K562 (cell line): ENCODE data around the gene SPATA32. TPM values are rescaled to one million over a fixed set of nuclear protein-coding genes. Genes with fewer than 3 reads are reported as not detected.

Experiments
- BACH1 ChIP-seq: fragments of 200-800 bp; sonication (Bioruptor generic); IDR thresholded peaks from 2 replicates; pipeline ENCODE4 v1.6.1; 2016; ENCODE audit warnings: missing genetic modification characterization, missing compliant biosample characterization
- CSDE1 ChIP-seq, 2 experiments: fragments of 450-650 bp; IDR thresholded peaks; 2 replicates each; pipeline ENCODE4 v1.6.1; 2016; ENCODE audit warnings: mild to moderate bottlenecking in 1 of 2
- DIDO1 ChIP-seq: fragments of 450-650 bp; IDR thresholded peaks from 2 replicates; pipeline ENCODE4 v1.6.1; 2016; ENCODE audit warnings: low read depth, missing biosample characterization, missing genetic modification characterization
- E2F1 ChIP-seq: sonication (generic); formaldehyde crosslinking; IDR thresholded peaks from 2 replicates; pipeline ENCODE4 v1.8.1; 2023; ENCODE audit warnings: mild to moderate bottlenecking, missing genetic modification reagents, moderate library complexity
- E2F3 ChIP-seq: fragments of 250-450 bp; sonication (Bioruptor Pico); IDR thresholded peaks from 2 replicates; pipeline ENCODE4 v1.4.0; 2020; ENCODE audit warnings: mild to moderate bottlenecking
- ELF1 ChIP-seq: fragments of 200-800 bp; sonication (Bioruptor generic); IDR thresholded peaks from 2 replicates; pipeline ENCODE4 v1.6.1; 2016; ENCODE audit warnings: missing genetic modification characterization, missing compliant biosample characterization
- ETS2 ChIP-seq: IDR thresholded peaks from 2 replicates; pipeline ENCODE4 v1.6.1; 2016; ENCODE audit warnings: borderline replicate concordance, missing genetic modification characterization, mild to moderate bottlenecking, moderate library complexity, missing compliant biosample characterization; ENCODE audit not compliant: poor library complexity, severe bottlenecking
- FOXK1 ChIP-seq: sonication (generic); formaldehyde crosslinking; IDR thresholded peaks from 2 replicates; pipeline ENCODE4 v1.8.0; 2022; ENCODE audit warnings: missing genetic modification reagents, mild to moderate bottlenecking, borderline replicate concordance
- KDM4B ChIP-seq, 2 experiments: fragments of 450-650 bp in 1 of 2; sonication (generic) in 1 of 2; IDR thresholded peaks; 2 replicates each; pipeline ENCODE4 v1.6.1; 2016 to 2017; ENCODE audit warnings: borderline replicate concordance in 2 of 2, antibody characterized with exemption in 1 of 2, low read depth in 1 of 2, mild to moderate bottlenecking in 1 of 2
- KHSRP ChIP-seq: fragments of 450-650 bp; IDR thresholded peaks from 2 replicates; pipeline ENCODE4 v1.6.1; 2017
- KLF16 ChIP-seq: IDR thresholded peaks from 2 replicates; pipeline ENCODE4 v1.6.1; 2016; ENCODE audit warnings: antibody characterized with exemption
- KLF6 ChIP-seq: fragments of 250-450 bp; sonication (Bioruptor Pico); IDR thresholded peaks from 2 replicates; pipeline ENCODE4 v1.4.0; 2020; ENCODE audit warnings: mild to moderate bottlenecking, moderate library complexity, borderline replicate concordance
- MTA3 ChIP-seq: fragments of 450-650 bp; formaldehyde crosslinking; IDR thresholded peaks from 2 replicates; pipeline ENCODE4 v1.6.1; 2017; ENCODE audit warnings: mild to moderate bottlenecking, borderline replicate concordance
- MYC ChIP-seq, 2 experiments: fragments of 250-450 bp in 1 of 2; sonication (Bioruptor Pico) in 1 of 2; IDR thresholded peaks; 2 replicates each; pipeline versions ENCODE4 v1.5.1 to v1.6.1; 2012 to 2021; ENCODE audit warnings: low read depth in 2 of 2, borderline replicate concordance in 1 of 2, improper control_type of control experiment in 1 of 2, low read length in 1 of 2, mild to moderate bottlenecking in 1 of 2, moderate library complexity in 1 of 2
- NCOA4 ChIP-seq: fragments of 450-650 bp; IDR thresholded peaks from 2 replicates; pipeline ENCODE4 v1.6.1; 2018; ENCODE audit warnings: mild to moderate bottlenecking; ENCODE audit not compliant: partially characterized antibody
- NCOR1 ChIP-seq: fragments of 450-650 bp; IDR thresholded peaks from 2 replicates; pipeline ENCODE4 v1.6.1; 2016; ENCODE audit warnings: mild to moderate bottlenecking, moderate library complexity
- PHTF2 ChIP-seq: fragments of 250-450 bp; sonication (Bioruptor Pico); IDR thresholded peaks from 2 replicates; pipeline ENCODE4 v1.5.0; 2021; ENCODE audit warnings: mild to moderate bottlenecking
- PML ChIP-seq: IDR thresholded peaks from 2 replicates; pipeline ENCODE4 v1.6.1; 2012; ENCODE audit warnings: low read length, inconsistent platforms
- RBM15 ChIP-seq: fragments of 200-400 bp; formaldehyde crosslinking; IDR thresholded peaks from 2 replicates; pipeline ENCODE4 v1.6.1; 2018; ENCODE audit warnings: mild to moderate bottlenecking, low read length, moderate library complexity; ENCODE audit not compliant: insufficient read depth
- SOX6 ChIP-seq: fragments of 450-650 bp; IDR thresholded peaks from 2 replicates; pipeline ENCODE4 v1.6.1; 2014; ENCODE audit warnings: mild to moderate bottlenecking
- SREBF2 ChIP-seq: sonication (generic); formaldehyde crosslinking; IDR thresholded peaks from 2 replicates; pipeline ENCODE4 v1.4.0; 2020; ENCODE audit warnings: mild to moderate bottlenecking, missing genetic modification reagents
- SRSF1 ChIP-seq: fragments of 200-400 bp; formaldehyde crosslinking; IDR thresholded peaks from 2 replicates; pipeline ENCODE4 v1.6.1; 2017; ENCODE audit warnings: mild to moderate bottlenecking, low read depth, low read length, moderate library complexity
- TSC22D4 ChIP-seq: fragments of 450-650 bp; IDR thresholded peaks from 2 replicates; pipeline ENCODE4 v1.6.1; 2016; ENCODE audit warnings: missing genetic modification characterization, missing biosample characterization, control low read depth
- ZBED1 ChIP-seq: IDR thresholded peaks from 2 replicates; pipeline ENCODE4 v1.6.1; 2014
- ZFP30 ChIP-seq: fragments of 250-450 bp; sonication (Bioruptor Pico); IDR thresholded peaks from 2 replicates; pipeline ENCODE4 v1.8.0; 2022; ENCODE audit warnings: moderate library complexity, mild to moderate bottlenecking, inconsistent platforms, borderline replicate concordance
- ZKSCAN1 ChIP-seq: fragments of 150-350 bp; IDR thresholded peaks from 2 replicates; pipeline ENCODE4 v1.6.1; 2016; ENCODE audit warnings: low read depth, low read length
- ZNF197 ChIP-seq: fragments of 200-800 bp; sonication (Bioruptor generic); IDR thresholded peaks from 2 replicates; pipeline ENCODE4 v1.6.1; 2016; ENCODE audit warnings: low read depth, missing genetic modification characterization, missing compliant biosample characterization
- ZNF431 ChIP-seq: sonication (generic); formaldehyde crosslinking; IDR thresholded peaks from 2 replicates; pipeline ENCODE4 v1.8.0; 2022; ENCODE audit warnings: mild to moderate bottlenecking, missing genetic modification reagents
- ZNF707 ChIP-seq: fragments of 250-450 bp; sonication (Bioruptor Pico); conservative IDR thresholded peaks from 2 replicates; pipeline ENCODE4 v1.8.0; 2022; ENCODE audit warnings: inconsistent platforms, mild to moderate bottlenecking, moderate library complexity
- ZNF780A ChIP-seq: fragments of 250-450 bp; sonication (Bioruptor Pico); IDR thresholded peaks from 2 replicates; pipeline ENCODE4 v1.5.0; 2021; ENCODE audit warnings: mild to moderate bottlenecking
- polyA plus RNA-seq, 8 experiments: library from polyadenylated mRNA; depleted of rRNA in 4 of 8; stranded (reverse) in 5 of 8; unstranded in 3 of 8; fragments of >200 nt; fragmentation: Nextera tagmentation in 2 of 8; fragmentation: Illumina TruSeq in 1 of 8; extraction: Ambion mirVana in 2 of 8; extraction: Trizol in 1 of 8; gene quantifications; 2 replicates each; pipeline versions ENCODE4 v1.2.1 to v1.2.3, GENCODE V29; 2011 to 2014; ENCODE audit warnings: inconsistent platforms in 1 of 8, missing spikeins in 1 of 8
- total RNA-seq, 7 experiments: library from RNA; depleted of rRNA in 6 of 7; stranded (reverse); fragments of >200 nt in 6 of 7; fragmentation: Illumina TruSeq in 2 of 7; extraction: Trizol in 2 of 7; gene quantifications; 2 replicates each; pipeline versions ENCODE4 v1.2.1 to v1.2.3, GENCODE V29; 2011 to 2021; ENCODE audit warnings: low replicate concordance in 1 of 7

The SPATA32 gene
- total and polyA plus RNA-seq, 9 of the 15 experiments (the other 6 are each of a cell fraction or from before 2014, with no cell fraction given) = 0.03 to 0.06 TPM; not detected in 7

GRCh38 chr17:45247429-45248131 lies 14.3 kb downstream of the SPATA32 start (continued):
- TF ChIP-seq ZBED1 (no peak), E2F3 (CRISPR knock-in tag) (no peak), KLF6 (CRISPR knock-in tag) (no peak), BACH1 (no peak), PHTF2 (no peak), MTA3 (peak; percentile 64), TSC22D4 (tag) (no peak), KDM4B (IDR thresholded peaks at IDR 0.05; ENCODE audit: borderline replicate concordance in 2 of 2, low read depth in 1 of 2) (no peak), SOX6 (no peak), ZNF707 (CRISPR knock-in tag) (no peak), DIDO1 (no peak), ZNF780A (CRISPR knock-in tag) (no peak), KLF16 (peak; percentile 9; the same call in 1 of the 2 replicates), ETS2 (tag) (no peak), SREBF2 (CRISPR knock-in tag) (no peak), PML (peak; percentile 50; the same call in 1 of the 2 replicates), ELF1 (tag) (peak; percentile 67), ZFP30 (CRISPR knock-in tag) (no peak), NCOA4 (no peak), SRSF1 (no peak), MYC (IDR thresholded peaks at IDR 0.05; ENCODE audit: low read depth, low read length) (no peak; the same call in 1 of the 2 replicates), MYC (CRISPR knock-in tag; IDR thresholded peaks at IDR 0.05; ENCODE audit: borderline replicate concordance, low read depth) (no peak), KHSRP (peak; percentile 66), CSDE1 (IDR thresholded peaks at IDR 0.05) (no peak; a peak in 1 of 4 replicates), NCOR1 (peak; percentile 35), FOXK1 (no peak), ZNF431 (CRISPR knock-in tag) (no peak), E2F1 (no peak), ZKSCAN1 (no peak), ZNF197 (no peak), RBM15 (no peak)
